Measurements from ENCODE around the gene TPST2.

DNA sequence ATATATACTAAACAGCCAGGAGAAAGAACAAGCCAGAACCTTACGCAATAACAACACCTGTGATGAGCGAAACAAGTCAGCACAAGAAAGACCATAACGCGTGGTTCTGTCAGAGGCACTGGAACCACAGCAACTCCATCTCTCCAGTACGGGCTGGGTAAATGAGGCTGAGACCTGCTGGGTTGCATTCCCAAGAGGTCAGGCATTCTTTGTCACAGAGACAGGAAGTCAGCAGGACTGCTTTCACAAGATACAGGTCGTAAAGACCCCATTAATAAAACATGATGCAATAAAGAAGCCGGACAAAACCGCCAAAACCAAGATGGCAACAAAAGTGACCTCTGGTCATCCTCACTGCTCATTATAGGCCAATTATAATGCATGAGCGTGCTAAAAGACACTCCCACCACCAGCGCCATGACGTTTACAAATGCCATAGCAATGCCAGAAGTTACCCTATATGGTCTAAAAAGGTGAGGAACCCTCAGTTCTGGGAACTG lies 21.7 kb downstream of the TPST2 start:
- TF ChIP-seq, protein P1, sequence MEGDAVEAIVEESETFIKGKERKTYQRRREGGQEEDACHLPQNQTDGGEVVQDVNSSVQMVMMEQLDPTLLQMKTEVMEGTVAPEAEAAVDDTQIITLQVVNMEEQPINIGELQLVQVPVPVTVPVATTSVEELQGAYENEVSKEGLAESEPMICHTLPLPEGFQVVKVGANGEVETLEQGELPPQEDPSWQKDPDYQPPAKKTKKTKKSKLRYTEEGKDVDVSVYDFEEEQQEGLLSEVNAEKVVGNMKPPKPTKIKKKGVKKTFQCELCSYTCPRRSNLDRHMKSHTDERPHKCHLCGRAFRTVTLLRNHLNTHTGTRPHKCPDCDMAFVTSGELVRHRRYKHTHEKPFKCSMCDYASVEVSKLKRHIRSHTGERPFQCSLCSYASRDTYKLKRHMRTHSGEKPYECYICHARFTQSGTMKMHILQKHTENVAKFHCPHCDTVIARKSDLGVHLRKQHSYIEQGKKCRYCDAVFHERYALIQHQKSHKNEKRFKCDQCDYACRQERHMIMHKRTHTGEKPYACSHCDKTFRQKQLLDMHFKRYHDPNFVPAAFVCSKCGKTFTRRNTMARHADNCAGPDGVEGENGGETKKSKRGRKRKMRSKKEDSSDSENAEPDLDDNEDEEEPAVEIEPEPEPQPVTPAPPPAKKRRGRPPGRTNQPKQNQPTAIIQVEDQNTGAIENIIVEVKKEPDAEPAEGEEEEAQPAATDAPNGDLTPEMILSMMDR (IDR thresholded peaks at IDR 0.05), result no peak
- no peak for TF ChIP-seq POLR2A (IDR thresholded peaks at IDR 0.05)

Data from adrenal gland (tissue), 5 donors.